ENCODE data around the gene PEAK1. TPM values are rescaled to one million over a fixed set of nuclear protein-coding genes. Genes with fewer than 3 reads are reported as not detected.

The PEAK1 gene
- polyA plus RNA-seq, 1 experiment, result 40.7 TPM

GRCh38 chr15:77384589-77385359, 35.1 kb downstream of the PEAK1 start:
- no peak for DNase-seq (ENCODE audit: low read depth)
- CTCF ChIA-PET, result interaction anchor here (1.7 kb wide), 1 partner anchor 19 kb away, joined by 3 read pairs; no protein-coding TSS in a partner anchor
- no peak for TF ChIP-seq CTCF (IDR thresholded peaks at IDR 0.05; ENCODE audit: insufficient read depth, low read depth, low read length)
- no peaks in the 10 kb centered on the region for H3K36me3 ChIP-seq (ENCODE audit: control insufficient read depth, insufficient read depth, low read length)
- POLR2A ChIA-PET, result no interaction called here
- H3K27me3 ChIP-seq (ENCODE audit: control insufficient read depth, insufficient read depth, low read length), result no peaks in the 10 kb centered on the region
- no peak overlapping the region for H3K4me3 ChIP-seq (ENCODE audit: low read depth, low read length)

- DNase-seq (ENCODE audit: low read depth), result no peak
- Histone ChIP-seq H3K4me3 (ENCODE audit: low read depth, low read length) (no peak overlapping the region), H3K27me3 (ENCODE audit: control insufficient read depth, insufficient read depth, low read length) (no peaks in the 10 kb centered on the region), H3K36me3 (ENCODE audit: control insufficient read depth, insufficient read depth, low read length) (no peaks in the 10 kb centered on the region)
- TF ChIP-seq CTCF (IDR thresholded peaks at IDR 0.05; ENCODE audit: insufficient read depth, low read depth, low read length), result no peak
- CTCF ChIA-PET, result interaction anchor here (1.7 kb wide), 1 partner anchor 18 kb away, joined by 3 read pairs; no protein-coding TSS in a partner anchor
- POLR2A ChIA-PET, result no interaction called here
These were observed 35.8 kb downstream of the PEAK1 start for GRCh38 chr15:77384086-77384485.

- ChIA-PET POLR2A (no interaction called here), CTCF (interaction anchor here (1.6 kb wide), 1 partner anchor 12 kb away, joined by 4 read pairs; no protein-coding TSS in a partner anchor)
- TF ChIP-seq CTCF (IDR thresholded peaks at IDR 0.05; ENCODE audit: insufficient read depth, low read depth, low read length), result no peak
- no peaks in the 10 kb centered on the region for H3K36me3 ChIP-seq (ENCODE audit: control insufficient read depth, insufficient read depth, low read length)
- no peaks in the 10 kb centered on the region for H3K27me3 ChIP-seq (ENCODE audit: control insufficient read depth, insufficient read depth, low read length)
- no peak overlapping the region for H3K4me3 ChIP-seq (ENCODE audit: low read depth, low read length)
- no peak for DNase-seq (ENCODE audit: low read depth)
These were observed 39.9 kb downstream of the PEAK1 start for GRCh38 chr15:77380033-77380432.

- POLR2A ChIA-PET, result interaction anchor here (0.7 kb wide), 1 partner anchor 34 kb away, joined by 3 read pairs; no protein-coding TSS in a partner anchor
- Histone ChIP-seq H3K4me3 (ENCODE audit: low read depth, low read length) (no peak overlapping the region), H3K36me3 (ENCODE audit: control insufficient read depth, insufficient read depth, low read length) (no peaks in the 10 kb centered on the region), H3K27me3 (ENCODE audit: control insufficient read depth, insufficient read depth, low read length) (no peaks in the 10 kb centered on the region)
- no peak for TF ChIP-seq CTCF (IDR thresholded peaks at IDR 0.05; ENCODE audit: insufficient read depth, low read depth, low read length)
- CTCF ChIA-PET, result no interaction called here
- DNase-seq (ENCODE audit: low read depth), result no peak
These were observed 43.1 kb downstream of the PEAK1 start for GRCh38 chr15:77376770-77377169.

- no peak for TF ChIP-seq CTCF (IDR thresholded peaks at IDR 0.05; ENCODE audit: insufficient read depth, low read depth, low read length)
- POLR2A ChIA-PET, result no interaction called here
- no peak for DNase-seq (ENCODE audit: low read depth)
- no peak overlapping the region for H3K4me3 ChIP-seq (ENCODE audit: low read depth, low read length)
- CTCF ChIA-PET, result interaction anchor here (0.7 to 1.2 kb wide), 2 partner anchors 12 to 168 kb away, joined by 3 read pairs; no protein-coding TSS in a partner anchor
- H3K36me3 ChIP-seq (ENCODE audit: control insufficient read depth, insufficient read depth, low read length), result no peaks in the 10 kb centered on the region
- no peaks in the 10 kb centered on the region for H3K27me3 ChIP-seq (ENCODE audit: control insufficient read depth, insufficient read depth, low read length)
These were observed 44.8 kb downstream of the PEAK1 start for GRCh38 chr15:77375133-77375532.
